Naive thymus-derived CD8-positive, alpha-beta T cell (primary cell): ENCODE results near the gene ARID5B. TPM values are rescaled to one million over a fixed set of nuclear protein-coding genes. Genes with fewer than 3 reads are reported as not detected.

ENCODE experiments used
- ATAC-seq, 2 donors: fragments of 150-1000 bp; cut with Tn5 transposase in 1 of 2; sonication (Bioruptor Pico), chemical (Tn5 transposase) in 1 of 2; 1 replicate in 1 of 2; 2 replicates in 1 of 2; pipeline ENCODE4 v1.10.0; 2021; ENCODE audit warnings: mild to moderate bottlenecking in 2 of 2, moderate library complexity in 2 of 2
- POLR2A ChIA-PET: fragments of 350-600 bp; sonication (Branson Sonifier 250); formaldehyde crosslinking; loops from one replicate; lab custom pipeline; 2021; ENCODE audit warnings: antibody characterized with exemption; lab: Charles Lee
- DNase-seq, 10 donors: peaks; one replicate each; pipeline versions ENCODE4 v3.0.0 to v3.0.0-alpha.2; 2020 to 2022
- H3K27ac Mint-ChIP-seq, 10 donors: one replicate each; pipeline ENCODE4 v1.8.0; 2020 to 2022; ENCODE audit warnings: mild to moderate bottlenecking in 10 of 10, mixed read lengths in 10 of 10, moderate library complexity in 4 of 10, inconsistent platforms in 1 of 10
- H3K27me3 Mint-ChIP-seq, 5 donors: one replicate each; pipeline ENCODE4 v1.8.0; 2021 to 2022; ENCODE audit warnings: mixed read lengths in 5 of 5
- H3K36me3 Mint-ChIP-seq, 3 donors: one replicate each; pipeline ENCODE4 v1.8.0; 2020 to 2022; ENCODE audit warnings: mixed read lengths in 3 of 3, mild to moderate bottlenecking in 2 of 3, inconsistent platforms in 1 of 3
- H3K4me1 Mint-ChIP-seq, 4 donors: one replicate each; pipeline ENCODE4 v1.8.0; 2021 to 2022; ENCODE audit warnings: mixed read lengths in 4 of 4
- H3K4me3 Mint-ChIP-seq, 10 donors: one replicate each; pipeline ENCODE4 v1.8.0; 2020 to 2022; ENCODE audit warnings: mild to moderate bottlenecking in 10 of 10, mixed read lengths in 10 of 10, moderate library complexity in 6 of 10, inconsistent platforms in 1 of 10
- H3K9me3 Mint-ChIP-seq, 9 donors: one replicate each; pipeline ENCODE4 v1.8.0; 2020 to 2022; ENCODE audit warnings: mixed read lengths in 9 of 9, mild to moderate bottlenecking in 3 of 9, inconsistent platforms in 1 of 9, moderate library complexity in 1 of 9
- polyA plus RNA-seq, 3 donors: library from polyadenylated mRNA; unstranded; fragments of 300-500 nt; fragmentation: Illumina TruSeq; gene quantifications; one replicate each; pipeline ENCODE4 v1.2.3, GENCODE V29; 2021
- total RNA-seq, 8 experiments: library from RNA in 2 of 8; stranded (reverse) in 2 of 8; gene quantifications; one replicate each; pipeline ENCODE4 v1.2.3 and lab custom pipeline; 2021 to 2026

The ARID5B gene
- total and polyA plus RNA-seq, 5 experiments from 2014 or later = 9.6 to 22.5 (median 12.6) TPM

GRCh38 chr10:61869774-61870525 lies 31.5 kb upstream of the ARID5B start:
- POLR2A ChIA-PET = no interaction called here
- DNase-seq (no peak), ATAC-seq (no peak)
- no peaks in the 10 kb centered on the region for H3K9me3 Mint-ChIP-seq
- no peak overlapping the region for H3K4me3 Mint-ChIP-seq
- no peaks in the 10 kb centered on the region for H3K36me3 Mint-ChIP-seq
- peaks cover 0 to 6% (median 2%) of the 10 kb centered on the region in 5 donors for H3K27me3 Mint-ChIP-seq
- H3K27ac Mint-ChIP-seq = no peak overlapping the region
- H3K4me1 Mint-ChIP-seq = peaks cover 0 to 11% (median 2%) of the 10 kb centered on the region in 4 donors

GRCh38 chr10:61870526-61870895 lies 31.0 kb upstream of the ARID5B start:
- H3K36me3 Mint-ChIP-seq = no peaks in the 10 kb centered on the region
- no peak overlapping the region for H3K27ac Mint-ChIP-seq
- H3K9me3 Mint-ChIP-seq = no peaks in the 10 kb centered on the region
- DNase-seq = no peak
- POLR2A ChIA-PET = no interaction called here
- peaks cover 0 to 11% (median 3%) of the 10 kb centered on the region in 5 donors for H3K27me3 Mint-ChIP-seq
- ATAC-seq = no peak
- H3K4me1 Mint-ChIP-seq = peaks cover 0 to 11% (median 2%) of the 10 kb centered on the region in 4 donors
- H3K4me3 Mint-ChIP-seq = no peak overlapping the region

DNA sequence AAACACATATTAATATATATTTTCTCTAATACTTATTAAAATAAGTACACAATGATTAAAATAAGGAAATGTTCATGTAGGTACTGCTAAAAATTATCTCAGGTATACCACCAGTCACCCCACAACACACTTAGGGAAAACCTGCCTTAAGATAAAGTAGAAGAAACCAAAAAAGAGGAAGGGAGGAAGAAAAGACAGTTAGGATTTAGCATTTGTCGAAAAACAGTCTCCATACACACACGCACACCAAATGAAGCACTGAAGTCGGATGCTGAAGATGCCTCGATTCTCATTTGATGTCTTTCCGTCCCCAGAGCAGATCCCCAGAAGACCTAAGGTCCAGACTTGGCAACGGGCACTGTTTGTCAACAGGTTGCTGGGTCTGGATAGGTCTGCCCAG lies 30.0 kb upstream of the ARID5B start:
- no peaks in the 10 kb centered on the region for H3K9me3 Mint-ChIP-seq
- peaks cover 0 to 11% (median 2%) of the 10 kb centered on the region in 4 donors for H3K4me1 Mint-ChIP-seq
- no peaks in the 10 kb centered on the region for H3K36me3 Mint-ChIP-seq
- ATAC-seq (no peak), DNase-seq (no peak)
- H3K27me3 Mint-ChIP-seq = peaks cover 0 to 14% (median 3%) of the 10 kb centered on the region in 5 donors
- no peak overlapping the region for H3K4me3 Mint-ChIP-seq
- peak overlapping the region in 1 of 10 donors; percentile 69 for H3K27ac Mint-ChIP-seq
- POLR2A ChIA-PET = no interaction called here

GRCh38 chr10:61877887-61878739 lies 23.4 kb upstream of the ARID5B start:
- ATAC-seq (no peak), DNase-seq (no peak)
- peaks cover 0 to 5% (median 3%) of the 10 kb centered on the region in 4 donors for H3K4me1 Mint-ChIP-seq
- H3K27ac Mint-ChIP-seq = no peak overlapping the region
- H3K9me3 Mint-ChIP-seq = no peaks in the 10 kb centered on the region
- no peaks in the 10 kb centered on the region for H3K36me3 Mint-ChIP-seq
- H3K27me3 Mint-ChIP-seq = peaks cover 0 to 14% (median 3%) of the 10 kb centered on the region in 5 donors
- H3K4me3 Mint-ChIP-seq = no peak overlapping the region
- POLR2A ChIA-PET = no interaction called here

- ATAC-seq (no peak), DNase-seq (no peak)
- H3K27ac Mint-ChIP-seq = no peak overlapping the region
- POLR2A ChIA-PET = no interaction called here
- peaks cover 0 to 7% (median 3%) of the 10 kb centered on the region in 4 donors for H3K4me1 Mint-ChIP-seq
- H3K27me3 Mint-ChIP-seq = peaks cover 0 to 14% (median 2%) of the 10 kb centered on the region in 5 donors
- H3K36me3 Mint-ChIP-seq = no peaks in the 10 kb centered on the region
- no peak overlapping the region for H3K4me3 Mint-ChIP-seq
- H3K9me3 Mint-ChIP-seq = no peaks in the 10 kb centered on the region
These were observed 22.8 kb upstream of the ARID5B start for GRCh38 chr10:61878740-61879068.

DNA sequence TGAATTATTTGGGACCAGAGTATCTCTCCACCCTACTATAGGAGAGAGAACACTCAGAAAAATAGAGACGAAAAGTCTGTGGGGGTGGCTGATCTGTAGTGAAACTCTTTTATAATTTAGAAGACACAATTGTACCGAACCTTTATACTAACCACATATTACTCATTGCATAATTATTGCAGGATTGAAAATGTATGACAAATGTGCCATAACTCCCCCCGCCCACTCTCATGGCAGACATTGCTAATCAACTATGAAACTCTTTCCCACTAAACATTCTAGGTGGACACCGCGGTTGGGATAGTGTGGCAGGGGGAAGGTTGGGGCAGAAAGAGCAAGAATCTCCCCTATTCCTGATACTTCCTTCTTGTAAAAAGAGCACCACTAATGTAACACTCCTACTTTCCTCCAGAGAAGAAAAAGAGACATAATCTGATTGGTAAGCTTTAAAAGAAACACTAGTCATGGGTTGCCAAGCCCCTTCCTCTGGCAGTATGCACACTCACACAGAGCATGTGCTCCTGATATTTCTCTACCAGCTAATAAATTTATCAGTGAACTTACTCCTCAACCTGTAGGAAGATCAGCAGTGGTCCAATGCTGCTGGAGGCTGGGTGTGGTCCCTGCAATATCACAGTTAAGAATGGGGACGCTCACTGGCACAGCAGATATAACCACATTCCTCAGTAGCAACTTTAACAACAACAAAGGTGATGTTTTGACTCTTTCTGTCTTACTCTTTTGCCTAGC lies 18.7 kb upstream of the ARID5B start:
- H3K9me3 Mint-ChIP-seq = no peaks in the 10 kb centered on the region
- peak overlapping the region in 1 of 10 donors; percentile 16 for H3K27ac Mint-ChIP-seq
- ATAC-seq (no peak), DNase-seq (no peak)
- H3K4me1 Mint-ChIP-seq = peaks cover 0 to 7% (median 3%) of the 10 kb centered on the region in 4 donors
- no peak overlapping the region for H3K4me3 Mint-ChIP-seq
- peaks cover 0 to 4% (median 2%) of the 10 kb centered on the region in 3 donors for H3K36me3 Mint-ChIP-seq
- POLR2A ChIA-PET = interaction anchor here (0.6 to 1.2 kb wide), 3 partner anchors 14 to 15 kb away, joined by 3 to 4 read pairs (median 3); no protein-coding TSS in a partner anchor
- peaks cover 0 to 1% (median 0%) of the 10 kb centered on the region in 5 donors for H3K27me3 Mint-ChIP-seq

- POLR2A ChIA-PET = interaction anchor here (0.6 to 0.8 kb wide), 2 partner anchors 14 to 16 kb away, joined by 3 to 4 read pairs; no protein-coding TSS in a partner anchor
These were observed 18.0 kb upstream of the ARID5B start for GRCh38 chr10:61883371-61884025.

DNA sequence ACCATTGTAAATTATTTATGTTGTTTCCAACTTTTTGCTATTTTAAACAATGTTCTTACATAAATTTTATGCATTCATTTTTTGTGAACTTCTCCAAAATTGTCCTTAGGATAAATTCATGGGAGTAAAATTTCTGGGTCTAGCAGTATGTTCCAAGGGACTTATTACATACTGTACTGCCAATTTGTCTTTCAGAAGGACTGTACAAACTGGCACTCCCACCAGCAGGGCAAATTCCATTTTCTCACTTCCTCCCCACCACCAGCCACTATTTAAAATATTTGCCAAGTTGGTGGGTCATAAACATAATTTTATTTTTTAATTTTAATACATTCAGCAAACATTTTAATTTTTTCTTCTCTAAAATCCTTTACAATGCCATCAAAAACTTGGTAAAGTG lies 13.7 kb upstream of the ARID5B start:
- Mint-ChIP-seq H3K36me3 (peaks cover 0 to 4% (median 2%) of the 10 kb centered on the region in 3 donors), H3K27me3 (peaks cover 0 to 5% (median 1%) of the 10 kb centered on the region in 5 donors), H3K9me3 (no peaks in the 10 kb centered on the region), H3K27ac (no peak overlapping the region), H3K4me1 (peaks cover 0 to 5% (median 3%) of the 10 kb centered on the region in 4 donors), H3K4me3 (no peak overlapping the region)
- ATAC-seq (no peak), DNase-seq (no peak)
- POLR2A ChIA-PET = no interaction called here

More at GRCh38 chr10:61883371-61884025, 18.0 kb upstream of the ARID5B start:
- Mint-ChIP-seq H3K27ac (no peak overlapping the region), H3K27me3 (peaks cover 0 to 2% (median 0%) of the 10 kb centered on the region in 5 donors), H3K4me1 (peaks cover 0 to 7% (median 3%) of the 10 kb centered on the region in 4 donors), H3K9me3 (no peaks in the 10 kb centered on the region), H3K36me3 (peaks cover 0 to 4% (median 2%) of the 10 kb centered on the region in 3 donors), H3K4me3 (no peak overlapping the region)
- DNase-seq (no peak), ATAC-seq (no peak)

DNA sequence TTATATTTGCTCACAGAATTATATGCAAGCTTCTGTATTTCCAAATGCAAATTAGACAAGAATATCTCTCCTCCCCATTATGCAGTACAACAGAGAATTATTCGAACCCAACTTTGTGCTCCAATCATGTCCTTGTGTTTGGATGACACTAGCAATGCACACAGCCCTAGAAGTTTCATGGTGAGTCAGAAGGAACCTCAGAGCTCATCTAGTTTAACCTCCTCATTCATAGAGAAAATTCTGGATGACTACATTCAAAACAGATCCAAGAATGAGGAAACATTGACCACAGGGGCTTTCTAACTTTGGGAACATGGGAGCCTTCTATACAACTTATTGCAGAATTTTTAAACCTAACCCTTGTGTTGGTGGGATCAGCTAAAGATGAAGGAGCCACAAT lies 12.8 kb upstream of the ARID5B start:
- DNase-seq (no peak), ATAC-seq (no peak)
- no peak overlapping the region for H3K27ac Mint-ChIP-seq
- H3K36me3 Mint-ChIP-seq = peaks cover 0 to 4% (median 2%) of the 10 kb centered on the region in 3 donors
- no peaks in the 10 kb centered on the region for H3K4me1 Mint-ChIP-seq
- H3K9me3 Mint-ChIP-seq = no peaks in the 10 kb centered on the region
- POLR2A ChIA-PET = no interaction called here
- peaks cover 0 to 5% (median 1%) of the 10 kb centered on the region in 5 donors for H3K27me3 Mint-ChIP-seq
- no peak overlapping the region for H3K4me3 Mint-ChIP-seq

GRCh38 chr10:61890430-61890829 lies 11.1 kb upstream of the ARID5B start:
- no peak for DNase-seq
- POLR2A ChIA-PET = no interaction called here
- H3K9me3 Mint-ChIP-seq = no peaks in the 10 kb centered on the region
- H3K36me3 Mint-ChIP-seq = no peaks in the 10 kb centered on the region
- H3K27ac Mint-ChIP-seq = no peak overlapping the region
- peaks cover 0 to 5% (median 0%) of the 10 kb centered on the region in 5 donors for H3K27me3 Mint-ChIP-seq
- ATAC-seq = no peak
- no peak overlapping the region for H3K4me3 Mint-ChIP-seq
- no peaks in the 10 kb centered on the region for H3K4me1 Mint-ChIP-seq

DNA sequence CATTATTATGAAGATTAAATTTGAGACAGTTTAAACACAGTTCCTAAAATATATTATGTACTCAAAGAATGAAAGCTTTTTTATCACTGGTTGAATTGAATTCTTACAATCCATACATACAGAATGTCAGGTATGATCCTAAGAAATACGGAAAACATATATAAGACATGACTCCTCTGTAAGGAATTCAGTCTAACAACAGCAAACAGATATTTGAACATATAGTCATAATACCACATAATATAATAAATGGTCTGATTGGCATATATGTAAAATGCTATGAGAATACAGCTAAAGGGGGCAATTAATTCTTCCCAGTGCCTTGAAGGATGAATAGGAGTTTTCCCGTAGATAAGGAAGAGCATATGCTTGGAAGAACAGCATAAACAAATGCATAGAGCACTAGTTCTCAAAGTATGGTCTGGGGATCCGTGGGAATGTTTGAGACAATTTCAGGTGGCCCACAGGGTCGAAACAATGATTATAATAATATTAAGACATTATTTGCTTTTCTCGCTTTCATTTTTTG lies 10.6 kb upstream of the ARID5B start:
- Mint-ChIP-seq H3K4me1 (no peaks in the 10 kb centered on the region), H3K9me3 (no peaks in the 10 kb centered on the region), H3K36me3 (no peaks in the 10 kb centered on the region), H3K4me3 (no peak overlapping the region), H3K27ac (no peak overlapping the region), H3K27me3 (peaks cover 0 to 5% (median 0%) of the 10 kb centered on the region in 5 donors)
- DNase-seq (no peak), ATAC-seq (no peak)
- POLR2A ChIA-PET = no interaction called here
